PC-3 (cell line): ENCODE results near the gene PITPNM2.

Experiments
- CTCF ChIP-seq: fragments of 300-600 bp; sonication (generic); conservative IDR thresholded peaks from 2 replicates; pipeline ENCODE4 v1.5.1; 2017; ENCODE audit warnings: antibody characterized with exemption, low read depth, mild to moderate bottlenecking, low read length
- EZH2 ChIP-seq: fragments of 300-600 bp; sonication (generic); IDR thresholded peaks from one replicate; pipeline ENCODE4 v1.6.1; 2017; ENCODE audit warnings: antibody characterized with exemption, mild to moderate bottlenecking, low read length; ENCODE audit not compliant: unreplicated experiment
- EZH2phosphoT487 ChIP-seq: fragments of 300-600 bp; sonication (generic); IDR thresholded peaks from 2 replicates; pipeline ENCODE4 v1.6.1; 2018; ENCODE audit warnings: mild to moderate bottlenecking, antibody characterized with exemption, low read length, borderline replicate concordance

- no peak for TF ChIP-seq CTCF
- TF ChIP-seq EZH2, result no peak
- TF ChIP-seq EZH2phosphoT487, result no peak
These were observed 44.1 kb downstream of the PITPNM2 start for GRCh38 chr12:123106640-123107359.
